ENCODE results near the gene ARMC8. TPM values are rescaled to one million over a fixed set of nuclear protein-coding genes. Genes with fewer than 3 reads are reported as not detected.

The ARMC8 gene
- total and polyA plus RNA-seq, 2 of the 8 experiments (the other 6 are each of a cell fraction or from before 2014, with no cell fraction given) = 47.3 to 58.5 TPM

- TF ChIP-seq CBX8 (IDR thresholded peaks at IDR 0.05; ENCODE audit: borderline replicate concordance, low read depth, low read length) (no peak), RNF2 (IDR thresholded peaks at IDR 0.05; ENCODE audit: borderline replicate concordance, low read depth, low read length, missing control alignments, poor library complexity, severe bottlenecking) (no peak)
Observed at GRCh38 chr3:138172625-138173024, 14.5 kb upstream of the ARMC8 start (continued).

All from H1 (cell line).